GM18868 (cell line): ENCODE measurements around the gene RNASEH1.

Experiments
- ATAC-seq: cut with Tn5 transposase; IDR thresholded peaks from one replicate; pipeline ENCODE4 v1.9.1; 2021; ENCODE audit warnings: mild to moderate bottlenecking, moderate library complexity; ENCODE audit not compliant: unreplicated experiment

Gene RNASEH1

DNA sequence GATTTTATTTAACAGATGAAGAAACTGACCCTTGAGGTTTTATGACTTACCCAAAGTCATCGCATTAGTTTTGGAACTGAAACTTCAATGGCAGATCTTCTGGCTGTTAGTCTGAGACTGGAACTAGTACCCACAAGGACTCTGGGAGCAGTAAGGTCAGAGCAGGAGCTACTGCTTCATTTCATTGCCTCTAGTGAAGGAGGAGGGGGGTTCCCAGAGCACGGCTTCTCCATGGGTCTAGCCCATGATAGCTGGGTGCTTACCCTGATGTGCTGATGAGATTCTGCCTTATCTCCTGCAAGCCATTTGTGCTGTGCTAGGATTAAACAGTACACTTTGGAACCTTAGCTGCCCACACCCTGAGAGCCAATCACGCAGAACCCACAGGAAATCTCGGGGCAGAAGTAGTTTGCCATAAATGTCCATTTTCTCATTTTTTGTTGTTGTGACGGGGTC lies 5.4 kb upstream of the RNASEH1 start:
- ATAC-seq: peak; percentile 62

DNA sequence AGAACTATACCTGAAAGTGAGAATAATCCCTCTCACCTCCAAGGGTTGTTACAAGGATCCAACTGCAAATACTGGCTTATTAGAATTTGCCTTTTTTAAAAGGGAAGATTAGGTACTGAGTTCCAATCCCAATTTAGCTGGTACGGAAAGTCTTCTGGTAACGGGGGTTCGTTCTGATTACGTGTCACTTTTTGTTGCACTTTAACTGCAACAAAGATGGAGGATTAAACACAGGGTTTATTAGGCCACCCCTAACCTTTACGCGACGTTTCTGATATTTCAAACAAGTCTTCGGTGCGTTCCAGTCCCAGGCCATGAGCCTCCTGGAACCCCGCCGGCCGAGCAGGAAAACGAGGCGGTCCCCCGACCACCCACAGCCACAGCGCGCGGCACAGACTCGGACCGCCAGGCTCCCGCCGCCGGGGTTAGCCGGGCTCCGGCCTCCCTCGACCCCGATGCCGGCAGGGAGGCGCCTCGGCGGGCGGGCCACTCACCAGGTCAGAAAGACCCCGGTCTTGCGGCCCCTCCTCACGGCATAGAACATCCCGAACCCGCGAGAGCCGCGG lies 411 bp downstream of the RNASEH1 start:
- peak; percentile 28 for ATAC-seq

DNA sequence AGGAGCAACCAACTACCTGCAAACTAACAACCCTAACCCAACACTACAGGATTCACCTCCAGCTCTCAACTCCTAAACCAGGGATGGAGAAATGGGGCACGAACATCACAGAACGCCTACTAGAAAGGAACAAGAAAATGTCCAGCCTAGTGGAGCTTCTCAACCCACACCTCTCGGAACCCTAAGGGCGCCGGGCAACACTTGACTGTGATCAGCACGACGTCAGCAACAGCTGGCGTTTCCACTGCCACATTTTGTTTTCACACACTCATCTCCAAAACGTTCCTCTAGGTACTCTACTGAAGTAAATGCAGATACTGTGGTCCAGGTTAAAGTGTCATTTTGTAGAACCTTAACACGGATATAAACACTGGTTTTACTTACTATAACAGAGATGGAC lies 4.2 kb downstream of the RNASEH1 start:
- ATAC-seq: no peak

DNA sequence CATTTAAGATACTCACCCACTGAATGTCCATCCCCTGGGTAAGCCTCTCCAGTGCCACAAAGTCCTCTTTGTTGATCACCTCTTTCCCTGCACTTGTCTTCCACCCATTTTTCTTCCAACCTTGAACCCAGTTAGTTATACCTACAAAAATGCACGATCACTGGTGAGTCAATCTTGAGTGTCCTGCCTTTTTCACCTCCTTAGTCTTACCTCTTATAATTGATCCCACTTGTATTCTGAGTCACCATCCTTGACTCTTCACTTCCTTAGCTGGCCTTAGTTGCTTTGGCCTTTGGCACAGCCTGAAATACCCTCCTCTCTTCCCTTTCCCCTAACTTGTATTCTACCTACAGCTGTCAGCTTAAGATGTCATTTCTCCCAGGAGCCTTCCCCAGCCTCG lies 10.2 kb downstream of the RNASEH1 start:
- ATAC-seq: no peak

DNA sequence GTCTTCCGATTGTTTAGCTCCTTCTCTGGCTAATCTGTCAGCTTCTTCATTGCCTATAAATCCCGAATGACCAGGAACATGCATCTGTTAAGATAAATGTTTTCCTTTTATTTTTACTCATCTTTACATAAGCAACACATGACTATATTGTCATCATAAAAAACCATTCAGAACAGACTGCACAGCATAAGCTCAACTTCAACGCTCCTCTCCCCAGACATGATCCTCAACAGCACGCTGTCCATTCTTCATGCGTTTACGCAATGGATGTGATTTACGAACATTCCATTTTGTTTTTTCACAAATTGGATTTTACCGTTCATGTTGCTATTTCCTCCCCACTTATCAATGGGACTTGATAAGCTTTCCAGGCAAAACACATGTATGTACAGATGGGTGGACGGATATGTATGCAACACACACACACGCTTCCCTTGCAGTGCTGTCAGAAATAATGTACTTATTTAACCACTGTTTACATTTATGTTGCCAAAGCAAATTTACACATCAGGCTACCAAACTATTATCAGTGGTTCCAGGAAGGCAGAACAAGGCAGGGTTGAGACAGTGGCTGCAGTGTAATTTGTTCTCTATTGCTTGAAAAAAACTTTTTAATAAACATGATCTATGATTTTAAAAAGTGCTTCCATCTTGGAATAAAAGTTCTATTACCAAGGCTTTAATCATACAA lies 12.2 kb downstream of the RNASEH1 start:
- no peak for ATAC-seq

DNA sequence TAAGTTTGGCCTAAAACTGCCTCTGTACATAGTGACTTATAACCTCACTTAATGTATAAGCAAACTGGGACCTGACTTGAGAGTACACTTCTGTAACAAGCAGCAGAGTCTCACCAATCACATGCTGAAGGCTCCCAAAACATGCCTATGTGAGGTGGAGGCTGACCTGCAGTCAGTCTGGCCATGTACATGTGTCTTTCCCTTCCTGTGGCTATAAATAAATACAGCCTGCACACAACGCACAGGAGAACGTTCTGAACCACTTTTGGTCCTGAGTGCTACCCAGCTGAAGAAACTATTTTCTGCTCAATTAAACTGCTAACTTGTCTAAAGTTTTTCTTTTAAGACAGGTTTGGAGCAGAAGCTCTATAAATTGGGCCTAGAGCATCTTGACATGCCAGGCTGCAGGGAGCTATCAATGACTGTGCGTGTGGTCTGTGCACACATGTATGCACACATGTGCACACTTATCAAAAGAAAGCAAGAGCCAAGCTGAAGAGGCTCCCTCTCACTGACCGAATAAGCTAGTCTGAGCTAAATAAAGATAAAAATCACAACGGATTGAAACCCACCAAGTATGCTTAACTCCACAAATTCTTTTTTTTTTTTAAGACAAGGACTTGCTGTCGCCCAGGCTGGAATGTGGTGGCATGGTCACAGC lies 15.0 kb downstream of the RNASEH1 start:
- no peak for ATAC-seq

DNA sequence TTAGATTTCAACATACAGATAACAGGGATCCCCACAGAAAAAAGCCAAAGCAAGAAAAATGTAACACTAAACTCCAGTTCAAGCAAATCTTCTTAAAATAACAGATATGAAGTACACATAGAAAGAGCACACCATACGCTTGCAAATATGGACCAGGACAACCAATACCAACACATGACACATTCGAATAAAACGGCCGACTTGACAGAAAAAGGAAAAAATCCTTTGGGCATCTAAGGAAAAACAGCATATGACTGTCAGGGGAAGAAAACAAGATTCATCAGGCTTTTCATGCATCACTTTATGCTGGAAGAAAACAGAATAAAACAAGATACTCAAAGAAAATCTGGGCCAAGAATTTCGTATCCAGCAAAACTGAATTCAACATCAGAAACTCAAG lies 16.0 kb downstream of the RNASEH1 start:
- ATAC-seq: no peak

DNA sequence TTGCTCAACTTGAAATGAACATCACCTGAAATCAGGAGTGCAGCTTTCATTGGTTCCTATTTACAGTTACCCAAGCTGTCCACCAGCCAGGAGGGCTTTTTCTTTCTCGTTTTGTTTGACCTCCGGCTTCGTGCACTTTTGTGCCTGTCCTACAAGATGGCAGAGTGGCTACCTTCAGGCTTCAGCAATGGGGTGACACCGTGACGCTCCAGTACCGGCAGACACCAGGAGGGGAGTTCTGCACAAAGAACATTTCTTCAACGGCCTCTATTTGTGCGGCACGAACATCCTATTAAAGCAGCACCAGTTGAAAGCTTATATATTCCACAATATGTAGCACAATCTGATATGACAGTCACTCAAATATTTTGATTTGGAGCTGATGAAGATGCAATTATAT lies 18.3 kb downstream of the RNASEH1 start:
- ATAC-seq: no peak

DNA sequence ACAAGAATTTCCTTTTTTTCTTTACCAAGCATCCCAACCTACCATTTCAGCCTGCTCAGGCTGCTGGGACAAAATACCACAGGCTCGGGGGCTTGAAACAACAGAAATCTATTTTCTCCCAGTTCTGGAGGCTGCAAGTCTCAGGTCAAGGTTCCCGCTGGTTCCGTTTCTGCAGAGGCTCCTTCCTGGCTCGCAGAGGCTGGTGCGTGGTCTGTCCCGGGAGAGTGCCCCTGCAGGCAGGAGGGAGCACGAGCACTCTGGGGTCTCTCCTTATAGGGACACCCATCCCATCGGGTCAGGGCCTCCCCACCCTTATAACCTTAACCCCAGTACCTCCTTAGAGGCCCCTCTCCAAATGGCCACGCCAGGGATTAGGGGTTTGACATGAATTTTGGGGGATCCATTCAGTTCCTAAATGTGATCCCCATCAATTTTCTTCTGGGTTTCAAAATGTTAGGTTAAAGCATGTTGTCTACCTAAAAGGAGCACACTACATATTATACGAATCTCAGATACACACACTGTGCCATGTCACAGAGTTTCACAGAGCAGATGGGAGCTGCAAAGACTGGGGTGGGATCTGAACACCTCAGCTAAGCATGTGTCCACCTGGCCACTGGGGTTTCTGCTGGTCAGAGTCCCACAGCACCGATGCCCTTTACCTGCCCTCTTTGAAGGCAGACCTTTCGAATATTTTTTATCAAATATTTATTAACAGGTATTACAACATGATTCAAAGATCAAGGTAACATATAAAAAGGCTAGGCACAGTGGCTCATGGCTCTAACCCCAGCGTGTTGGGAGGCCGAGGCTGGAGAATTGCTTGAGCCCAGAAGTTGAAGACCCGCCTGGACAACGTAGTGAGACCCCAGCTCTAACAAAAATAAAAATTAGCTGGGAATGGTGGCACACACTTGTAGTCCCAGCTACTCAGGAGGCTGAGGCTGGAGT lies 21.2 kb downstream of the RNASEH1 start:
- ATAC-seq: no peak

DNA sequence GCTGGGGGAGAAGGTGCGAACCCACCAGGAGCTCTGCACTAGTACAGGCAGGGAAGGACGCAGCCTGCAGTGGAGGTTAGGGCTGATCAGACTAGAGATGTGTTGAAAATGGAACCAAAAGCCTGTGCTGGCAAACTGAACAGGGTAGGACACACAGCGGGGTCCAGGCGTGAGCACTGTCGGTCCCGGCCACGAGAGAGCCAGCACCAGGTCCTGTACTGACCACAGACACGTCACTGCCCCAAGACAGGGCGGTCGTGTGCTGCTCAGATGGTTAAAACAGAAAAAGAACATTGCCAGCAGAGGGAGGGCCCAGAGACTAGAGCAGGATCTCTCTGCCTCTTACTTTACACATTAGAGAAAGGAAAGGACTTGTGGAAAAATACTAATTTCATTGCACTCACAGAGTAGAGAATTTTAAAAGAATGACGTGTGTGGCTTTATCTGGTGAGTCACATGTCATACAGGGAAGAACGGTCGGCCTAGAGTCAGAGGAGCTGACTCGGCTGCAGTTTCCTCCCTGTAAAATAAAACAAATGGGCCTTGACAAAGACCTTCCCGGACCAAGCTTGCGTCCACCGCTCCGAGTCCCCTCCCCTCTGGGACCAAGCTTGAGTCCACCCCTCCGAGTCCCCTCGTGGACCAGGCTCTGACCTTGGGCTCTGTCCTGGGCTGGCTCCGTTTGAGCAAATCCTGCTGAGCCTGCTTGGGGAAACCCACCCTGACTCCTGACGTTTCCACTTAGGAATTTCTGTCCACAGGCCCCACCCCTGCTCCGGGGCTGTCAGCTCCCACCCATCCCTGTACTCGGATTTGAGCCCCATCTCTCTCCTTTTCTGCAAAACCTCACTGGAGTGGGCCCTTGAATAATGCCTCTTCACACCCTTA lies 22.1 kb downstream of the RNASEH1 start:
- no peak for ATAC-seq

DNA sequence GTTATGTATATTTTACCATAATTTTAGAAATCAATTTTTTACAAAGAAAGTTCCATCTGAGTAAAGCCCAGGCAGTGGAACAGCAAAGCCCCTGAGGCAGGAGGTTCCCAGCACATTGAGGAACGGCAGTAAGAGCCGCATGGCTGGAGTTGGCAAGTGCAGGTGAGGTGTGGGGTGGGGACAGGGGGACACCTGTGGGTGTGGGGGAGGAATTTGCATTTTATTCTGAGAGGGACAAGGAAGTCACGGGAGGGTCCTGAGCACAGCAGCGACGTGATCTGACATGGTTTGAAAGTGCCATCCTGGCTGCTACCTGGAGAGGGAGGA lies 22.7 kb downstream of the RNASEH1 start:
- ATAC-seq: no peak

DNA sequence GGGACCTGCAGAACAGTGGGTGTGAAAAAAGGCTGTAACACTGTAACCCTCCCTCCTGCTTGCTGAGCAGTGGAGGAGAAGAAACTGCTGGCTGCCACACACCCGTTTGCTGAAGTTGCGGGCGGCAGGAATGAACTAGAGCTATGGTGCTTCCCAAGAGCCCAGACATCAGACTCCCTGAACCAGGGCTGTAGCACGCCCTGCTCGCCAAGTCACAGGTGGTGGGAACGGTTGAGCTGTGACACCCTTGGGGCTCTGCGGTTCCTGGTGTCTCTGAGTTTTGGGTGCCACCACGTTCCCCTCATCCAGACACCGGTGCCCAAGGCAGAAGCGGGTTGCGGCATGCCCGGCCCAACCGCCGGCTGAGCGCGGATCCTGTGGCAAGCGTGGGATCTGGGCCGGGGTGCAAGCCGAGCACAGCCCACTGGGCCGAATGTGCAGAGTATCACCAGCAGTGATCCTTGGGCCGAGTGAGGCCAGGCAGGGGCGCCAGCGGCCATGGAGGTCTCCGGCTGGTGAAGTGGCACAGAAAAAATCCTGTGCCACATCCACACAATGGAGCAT lies 23.8 kb downstream of the RNASEH1 start:
- no peak for ATAC-seq

DNA sequence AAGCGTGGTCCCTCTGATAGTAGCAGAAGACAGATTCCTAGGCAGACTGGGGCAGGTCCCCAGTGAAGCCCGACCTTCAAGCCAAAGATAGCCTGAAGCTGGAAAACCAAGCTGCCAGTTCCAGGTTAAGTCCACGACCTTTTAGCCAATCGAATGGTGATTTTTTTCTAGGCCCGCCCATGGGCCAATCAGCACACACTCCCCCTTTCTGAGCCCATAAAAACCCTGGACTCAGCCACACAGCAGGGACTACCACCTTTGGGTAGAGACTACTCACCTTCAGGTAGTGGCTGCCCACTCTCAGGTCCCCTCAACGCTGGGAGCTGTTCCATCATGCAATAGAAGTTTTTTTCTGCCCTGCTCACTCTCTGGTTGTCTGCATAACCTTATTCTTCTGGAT lies 24.3 kb downstream of the RNASEH1 start:
- ATAC-seq: no peak

DNA sequence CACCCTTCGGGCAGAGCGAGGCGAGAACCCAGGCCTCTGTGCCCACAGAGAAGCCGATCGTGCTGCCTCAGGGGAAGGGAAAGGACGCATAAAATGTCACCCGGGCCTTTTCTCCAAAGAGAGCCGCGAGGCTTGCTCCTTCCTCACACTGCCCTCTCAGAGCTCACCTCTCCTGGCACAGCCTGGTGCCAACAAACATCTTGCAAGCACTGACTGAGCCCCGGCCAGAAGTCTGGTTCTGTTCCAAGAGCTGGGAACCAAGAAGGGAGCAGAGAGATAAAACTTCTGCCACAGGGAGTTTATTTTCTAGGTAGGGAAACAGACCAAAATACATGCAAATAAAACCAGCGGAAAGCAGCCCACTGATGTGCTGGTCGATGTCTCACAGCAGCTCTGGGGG lies 25.2 kb downstream of the RNASEH1 start:
- no peak for ATAC-seq

DNA sequence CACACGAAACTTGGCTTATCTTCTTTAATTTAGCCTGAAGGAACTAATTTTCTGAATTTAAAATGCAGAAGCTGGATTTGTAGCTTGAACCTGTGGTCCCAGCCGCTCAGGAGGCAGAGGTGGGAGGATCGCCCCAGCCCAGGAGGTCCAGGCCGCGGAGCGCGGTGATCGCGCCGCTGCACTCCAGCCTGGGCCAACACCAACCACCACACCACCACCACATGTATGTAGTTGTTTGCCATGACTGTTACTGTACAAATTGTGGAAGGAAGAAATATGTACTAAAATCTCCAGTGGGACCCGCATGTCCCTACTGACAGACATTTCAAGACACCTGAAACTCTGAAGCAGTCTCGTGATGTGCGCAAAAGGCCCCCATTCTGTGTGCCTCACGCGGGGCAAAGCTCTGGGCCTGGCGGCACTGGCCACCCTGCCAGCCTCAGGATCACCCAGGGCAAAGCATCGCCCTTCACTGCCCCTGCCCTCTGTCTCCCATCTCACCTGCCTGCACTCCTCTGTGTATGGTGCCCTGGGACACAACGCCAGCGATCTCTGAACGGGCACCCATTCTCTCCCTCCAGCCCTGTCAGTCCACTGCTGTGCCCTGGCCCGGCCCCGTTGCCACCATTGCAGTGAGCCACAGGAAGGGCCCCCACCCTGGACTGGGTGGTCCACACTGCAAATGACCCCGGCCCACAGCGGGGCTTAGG lies 28.7 kb downstream of the RNASEH1 start:
- no peak for ATAC-seq

DNA sequence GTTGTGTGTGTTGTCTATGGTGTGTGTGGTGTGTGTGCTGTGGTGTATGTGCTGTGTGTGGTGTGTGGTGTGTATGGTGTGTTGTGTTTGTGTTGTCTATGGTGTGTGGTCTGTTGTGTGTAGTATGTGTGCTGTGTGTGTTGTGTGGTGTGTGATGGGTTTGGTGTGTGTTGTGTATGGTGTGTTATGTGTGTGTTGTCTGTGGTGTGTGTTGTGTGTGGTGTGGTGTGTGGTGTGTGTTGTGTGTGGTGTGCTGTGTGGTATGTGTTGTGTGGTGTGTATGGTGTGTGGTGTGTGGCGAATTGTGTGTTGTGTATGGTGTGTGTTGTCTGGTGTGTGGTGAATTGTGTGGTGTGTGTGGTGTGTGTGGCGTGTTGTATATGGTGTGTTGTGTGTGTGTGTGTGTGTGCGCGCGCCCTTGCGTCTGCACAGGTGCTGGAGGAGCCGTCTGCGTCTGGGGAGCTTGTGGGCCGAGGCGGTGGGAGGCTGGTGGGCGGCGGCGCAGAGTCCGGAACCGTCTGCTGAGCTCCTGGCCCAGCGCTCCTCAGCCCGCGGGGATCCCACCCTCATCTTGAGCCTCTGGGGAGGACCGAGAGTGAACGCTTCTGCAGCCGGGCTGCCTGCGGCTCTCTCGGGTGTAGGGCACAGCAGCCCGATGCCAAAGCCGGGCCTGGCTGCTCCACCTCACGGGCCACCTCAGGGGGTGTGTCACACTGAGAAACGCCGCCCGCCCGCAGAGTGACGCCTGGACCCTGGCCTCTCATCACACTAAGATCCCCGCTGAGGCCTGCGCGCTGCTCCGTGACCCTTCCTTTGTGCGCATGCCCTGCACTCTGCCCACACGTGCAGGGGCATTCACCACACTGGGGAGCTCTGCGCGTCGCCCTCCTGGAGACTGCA lies 30.0 kb downstream of the RNASEH1 start:
- no peak for ATAC-seq

DNA sequence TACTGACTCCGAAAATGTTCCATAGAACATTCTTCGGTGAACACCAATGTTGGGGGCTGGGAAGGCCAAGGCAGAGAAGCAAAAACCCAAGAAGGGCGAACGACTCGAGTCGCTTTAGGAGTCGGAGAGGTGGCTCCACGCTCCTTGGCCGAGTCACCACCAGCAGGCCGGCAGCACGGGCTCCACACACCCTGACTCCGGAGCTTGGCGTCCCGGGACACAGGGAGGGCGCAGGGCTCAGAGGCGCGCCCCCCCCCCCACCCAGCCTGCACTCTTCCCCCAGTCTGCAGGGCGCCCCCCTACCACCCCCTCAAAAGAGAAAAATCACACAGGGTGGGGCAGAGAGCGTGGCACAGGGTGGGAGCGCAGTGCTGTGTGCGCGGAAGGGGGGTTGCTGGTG lies 31.3 kb downstream of the RNASEH1 start:
- ATAC-seq: no peak

DNA sequence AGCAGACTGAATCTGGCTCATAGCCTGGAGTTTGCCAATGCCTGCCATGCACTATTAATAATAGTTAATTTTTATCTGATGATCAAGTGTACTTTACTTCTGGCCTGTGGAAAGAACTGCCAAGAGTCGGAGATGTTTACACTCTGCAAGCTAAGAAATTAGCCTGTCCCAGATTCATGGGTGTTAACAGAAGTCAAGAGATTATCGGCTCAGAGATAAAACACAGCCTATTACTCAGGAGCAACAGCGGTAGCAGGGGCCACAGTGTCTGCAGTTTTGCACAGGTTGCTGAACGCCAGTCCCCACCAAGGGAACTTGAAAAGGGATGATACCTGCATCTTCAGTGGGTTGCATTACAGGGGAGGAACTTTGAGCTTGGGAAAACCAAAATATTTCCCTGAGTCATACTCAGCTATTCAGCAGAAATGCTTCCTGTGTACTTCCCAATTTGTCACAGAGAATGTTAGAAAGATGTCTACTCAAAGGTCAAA lies 34.5 kb downstream of the RNASEH1 start:
- no peak for ATAC-seq
